Measurements from ENCODE around the gene SMPD3. TPM values are rescaled to one million over a fixed set of nuclear protein-coding genes. Genes with fewer than 3 reads are reported as not detected.

Gene SMPD3
- total and polyA plus RNA-seq, 7 donors: 0.04 to 0.21 (median 0.08) TPM

GRCh38 chr16:68396481-68396880 lies 51.8 kb downstream of the SMPD3 start:
- TF ChIP-seq CTCF (IDR thresholded peaks at IDR 0.05): peak; percentile 37
- no peak for ATAC-seq
- Histone ChIP-seq H3K27ac (no peak overlapping the region), H3K36me3 (ENCODE audit: insufficient read depth in 1 of 2, low read depth in 1 of 2) (no peaks in the 10 kb centered on the region), H3K27me3 (ENCODE audit: insufficient read depth in 3 of 3, low read length in 2 of 3) (no peaks in the 10 kb centered on the region), H3K4me3 (no peak overlapping the region), H3K4me1 (no peaks in the 10 kb centered on the region), H3K9me3 (no peaks in the 10 kb centered on the region)
- DNase-seq: no peak
- intact Hi-C loops (cut with DNase I): loop anchor here in 1 of 2 donors (2.0 kb wide), 1 partner anchor 114 kb away; no protein-coding TSS in a partner anchor
- 38 to 40% (median 40%) methylated on average over 6 of the region's 6 CpGs for WGBS, 3 donors

GRCh38 chr16:68395815-68396214 lies 52.5 kb downstream of the SMPD3 start:
- Histone ChIP-seq H3K36me3 (ENCODE audit: insufficient read depth in 1 of 2, low read depth in 1 of 2) (no peaks in the 10 kb centered on the region), H3K9me3 (no peaks in the 10 kb centered on the region), H3K4me3 (no peak overlapping the region), H3K27ac (no peak overlapping the region), H3K4me1 (no peaks in the 10 kb centered on the region), H3K27me3 (ENCODE audit: insufficient read depth in 3 of 3, low read length in 2 of 3) (no peaks in the 10 kb centered on the region)
- 83% methylated on average over 4 of the region's 4 CpGs for WGBS, 3 donors
- no peak for ATAC-seq
- intact Hi-C loops (cut with DNase I): loop anchor here in 1 of 2 donors (2.0 kb wide), 1 partner anchor 115 kb away; no protein-coding TSS in a partner anchor
- TF ChIP-seq CTCF (IDR thresholded peaks at IDR 0.05): no peak
- DNase-seq: no peak

- ATAC-seq (no peak), DNase-seq (no peak)
- H3K4me3 ChIP-seq: no peak overlapping the region
- no peaks in the 10 kb centered on the region for H3K4me1 ChIP-seq
- WGBS, 3 donors: 82 to 83% (median 83%) methylated on average over 8 of the region's 8 CpGs
- no peaks in the 10 kb centered on the region for H3K36me3 ChIP-seq (ENCODE audit: insufficient read depth in 1 of 2, low read depth in 1 of 2)
- H3K27ac ChIP-seq: no peak overlapping the region
- intact Hi-C loops (cut with DNase I): no loop called here
- TF ChIP-seq CTCF (IDR thresholded peaks at IDR 0.05): no peak
- H3K27me3 ChIP-seq (ENCODE audit: insufficient read depth in 3 of 3, low read length in 2 of 3): no peaks in the 10 kb centered on the region
- H3K9me3 ChIP-seq: no peaks in the 10 kb centered on the region
These were observed 53.0 kb downstream of the SMPD3 start for GRCh38 chr16:68395167-68395786.

- no peak overlapping the region for H3K27ac ChIP-seq
- no peak for ATAC-seq
- intact Hi-C loops (cut with DNase I): no loop called here
These were observed 55.0 kb downstream of the SMPD3 start for GRCh38 chr16:68393333-68393732.

More at GRCh38 chr16:68393333-68393732, 55.0 kb downstream of the SMPD3 start:
- no peak for TF ChIP-seq CTCF (IDR thresholded peaks at IDR 0.05)
- no peaks in the 10 kb centered on the region for H3K27me3 ChIP-seq (ENCODE audit: insufficient read depth in 3 of 3, low read length in 2 of 3)
- no peaks in the 10 kb centered on the region for H3K36me3 ChIP-seq (ENCODE audit: insufficient read depth in 1 of 2, low read depth in 1 of 2)
- H3K9me3 ChIP-seq: no peaks in the 10 kb centered on the region
- no peaks in the 10 kb centered on the region for H3K4me1 ChIP-seq
- 87 to 88% (median 88%) methylated on average over 3 of the region's 3 CpGs for WGBS, 3 donors
- DNase-seq: no peak
- no peak overlapping the region for H3K4me3 ChIP-seq
